GM12878 (cell line): ENCODE data around the gene ZNF276. TPM values are rescaled to one million over a fixed set of nuclear protein-coding genes. Genes with fewer than 3 reads are reported as not detected.

ENCODE experiments used
- CHD1 ChIP-seq: IDR thresholded peaks from 2 replicates; pipeline ENCODE4 v1.6.1; 2012; ENCODE audit warnings: low read depth, low read length, improper control_type of control experiment
- HDAC6 ChIP-seq: fragments of 200-600 bp; sonication (generic); IDR thresholded peaks from one replicate; pipeline ENCODE4 v1.8.0; 2017; ENCODE audit warnings: antibody characterized with exemption; ENCODE audit not compliant: unreplicated experiment
- KDM1A ChIP-seq: fragments of 200-600 bp; sonication (generic); IDR thresholded peaks from 2 replicates; pipeline ENCODE4 v1.6.1; 2016; ENCODE audit warnings: borderline replicate concordance
- KLF5 ChIP-seq: fragments of 450-650 bp; IDR thresholded peaks from 2 replicates; pipeline ENCODE4 v1.6.1; 2014; ENCODE audit warnings: mild to moderate bottlenecking; ENCODE audit not compliant: partially characterized antibody
- RUNX3 ChIP-seq: IDR thresholded peaks from 2 replicates; pipeline ENCODE4 v1.6.1; 2012; ENCODE audit warnings: low read length, inconsistent platforms
- SRF ChIP-seq, 2 experiments: IDR thresholded peaks; 2 replicates each; pipeline ENCODE4 v1.6.1; 2011; ENCODE audit warnings: low read depth in 2 of 2, low read length in 2 of 2, mild to moderate bottlenecking in 1 of 2, moderate library complexity in 1 of 2
- ZNF24 ChIP-seq: fragments of 450-650 bp; IDR thresholded peaks from 2 replicates; pipeline ENCODE4 v1.6.1; 2017; ENCODE audit warnings: antibody characterized with exemption, mild to moderate bottlenecking
- polyA plus RNA-seq, 11 experiments: library from polyadenylated mRNA; depleted of rRNA in 4 of 11; unstranded in 6 of 11; stranded (reverse) in 5 of 11; fragments of >200 nt; fragmentation: Nextera tagmentation in 4 of 11; fragmentation: Illumina TruSeq in 1 of 11; extraction: Ambion mirVana in 4 of 11; extraction: Trizol in 1 of 11; gene quantifications; 1 replicate in 1 of 11; 2 replicates in 10 of 11; pipeline versions ENCODE4 v1.2.1 to v1.2.3, GENCODE V29; 2011 to 2016; ENCODE audit warnings: inconsistent platforms in 2 of 11, missing spikeins in 2 of 11, low read depth in 1 of 11
- total RNA-seq, 4 experiments: library from RNA; depleted of rRNA in 3 of 4; stranded (reverse); fragments of >200 nt in 3 of 4; fragmentation: Illumina TruSeq in 1 of 4; extraction: Trizol in 1 of 4; gene quantifications; 2 replicates each; pipeline versions ENCODE4 v1.2.1 to v1.2.3, GENCODE V29; 2013 to 2021
- TF ChIP-seq, protein P1 (sequence below): fragments of 450-650 bp; IDR thresholded peaks from 2 replicates; pipeline ENCODE4 v1.6.1; 2017; ENCODE audit warnings: antibody characterized with exemption, mild to moderate bottlenecking, moderate library complexity
- TF ChIP-seq, protein P2 (sequence below): IDR thresholded peaks from 2 replicates; pipeline ENCODE4 v1.6.1; 2011; ENCODE audit warnings: mild to moderate bottlenecking, low read depth, low read length, moderate library complexity; ENCODE audit not compliant: insufficient replicate concordance
- TF ChIP-seq, protein P3 (sequence below): fragments of 450-650 bp; formaldehyde crosslinking; IDR thresholded peaks from 2 replicates; pipeline ENCODE4 v1.4.0; 2022; ENCODE audit warnings: mild to moderate bottlenecking, moderate library complexity

Gene ZNF276
- total and polyA plus RNA-seq, 10 of the 15 experiments (the other 5 are each of a cell fraction or from before 2014, with no cell fraction given) = 0.27 to 22.7 (median 8.7) TPM

DNA sequence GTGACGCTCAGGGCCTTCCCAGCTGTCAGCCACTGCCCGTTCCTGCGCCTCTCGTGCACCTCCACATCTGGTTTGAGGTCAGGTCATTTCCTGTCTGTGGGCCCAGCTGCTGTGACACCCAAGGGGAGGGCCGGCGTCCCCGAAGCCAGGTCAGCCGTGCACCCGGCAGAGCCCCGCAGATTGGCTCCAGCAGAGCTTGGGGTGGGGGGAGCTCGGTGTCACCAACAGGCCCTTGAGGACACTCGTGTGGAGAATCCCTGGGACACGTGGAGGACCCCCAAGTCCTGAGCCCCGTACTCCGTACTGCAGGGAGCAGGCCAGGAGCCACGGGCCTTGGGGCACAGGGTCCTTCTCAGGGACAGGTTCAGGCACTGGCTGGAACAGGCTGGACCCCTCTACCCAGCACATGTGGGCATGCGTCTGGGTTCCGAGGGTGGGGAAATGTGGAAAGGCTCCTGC is 24.6 kb upstream of the ZNF276 start (continued):
- TF ChIP-seq KLF5 = no peak
- TF ChIP-seq KDM1A = no peak
- no peak for TF ChIP-seq HDAC6
- TF ChIP-seq RUNX3 = peak; percentile 78
- TF ChIP-seq ZNF24 = no peak
- TF ChIP-seq, protein P1, sequence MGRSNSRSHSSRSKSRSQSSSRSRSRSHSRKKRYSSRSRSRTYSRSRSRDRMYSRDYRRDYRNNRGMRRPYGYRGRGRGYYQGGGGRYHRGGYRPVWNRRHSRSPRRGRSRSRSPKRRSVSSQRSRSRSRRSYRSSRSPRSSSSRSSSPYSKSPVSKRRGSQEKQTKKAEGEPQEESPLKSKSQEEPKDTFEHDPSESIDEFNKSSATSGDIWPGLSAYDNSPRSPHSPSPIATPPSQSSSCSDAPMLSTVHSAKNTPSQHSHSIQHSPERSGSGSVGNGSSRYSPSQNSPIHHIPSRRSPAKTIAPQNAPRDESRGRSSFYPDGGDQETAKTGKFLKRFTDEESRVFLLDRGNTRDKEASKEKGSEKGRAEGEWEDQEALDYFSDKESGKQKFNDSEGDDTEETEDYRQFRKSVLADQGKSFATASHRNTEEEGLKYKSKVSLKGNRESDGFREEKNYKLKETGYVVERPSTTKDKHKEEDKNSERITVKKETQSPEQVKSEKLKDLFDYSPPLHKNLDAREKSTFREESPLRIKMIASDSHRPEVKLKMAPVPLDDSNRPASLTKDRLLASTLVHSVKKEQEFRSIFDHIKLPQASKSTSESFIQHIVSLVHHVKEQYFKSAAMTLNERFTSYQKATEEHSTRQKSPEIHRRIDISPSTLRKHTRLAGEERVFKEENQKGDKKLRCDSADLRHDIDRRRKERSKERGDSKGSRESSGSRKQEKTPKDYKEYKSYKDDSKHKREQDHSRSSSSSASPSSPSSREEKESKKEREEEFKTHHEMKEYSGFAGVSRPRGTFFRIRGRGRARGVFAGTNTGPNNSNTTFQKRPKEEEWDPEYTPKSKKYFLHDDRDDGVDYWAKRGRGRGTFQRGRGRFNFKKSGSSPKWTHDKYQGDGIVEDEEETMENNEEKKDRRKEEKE = no peak
- no peak for TF ChIP-seq SRF (IDR thresholded peaks at IDR 0.05; ENCODE audit: low read depth in 2 of 2, low read length in 2 of 2)
- TF ChIP-seq CHD1 = no peak
- TF ChIP-seq, protein P2, sequence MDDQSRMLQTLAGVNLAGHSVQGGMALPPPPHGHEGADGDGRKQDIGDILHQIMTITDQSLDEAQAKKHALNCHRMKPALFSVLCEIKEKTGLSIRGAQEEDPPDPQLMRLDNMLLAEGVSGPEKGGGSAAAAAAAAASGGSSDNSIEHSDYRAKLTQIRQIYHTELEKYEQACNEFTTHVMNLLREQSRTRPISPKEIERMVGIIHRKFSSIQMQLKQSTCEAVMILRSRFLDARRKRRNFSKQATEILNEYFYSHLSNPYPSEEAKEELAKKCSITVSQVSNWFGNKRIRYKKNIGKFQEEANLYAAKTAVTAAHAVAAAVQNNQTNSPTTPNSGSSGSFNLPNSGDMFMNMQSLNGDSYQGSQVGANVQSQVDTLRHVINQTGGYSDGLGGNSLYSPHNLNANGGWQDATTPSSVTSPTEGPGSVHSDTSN = no peak
- TF ChIP-seq, protein P3, sequence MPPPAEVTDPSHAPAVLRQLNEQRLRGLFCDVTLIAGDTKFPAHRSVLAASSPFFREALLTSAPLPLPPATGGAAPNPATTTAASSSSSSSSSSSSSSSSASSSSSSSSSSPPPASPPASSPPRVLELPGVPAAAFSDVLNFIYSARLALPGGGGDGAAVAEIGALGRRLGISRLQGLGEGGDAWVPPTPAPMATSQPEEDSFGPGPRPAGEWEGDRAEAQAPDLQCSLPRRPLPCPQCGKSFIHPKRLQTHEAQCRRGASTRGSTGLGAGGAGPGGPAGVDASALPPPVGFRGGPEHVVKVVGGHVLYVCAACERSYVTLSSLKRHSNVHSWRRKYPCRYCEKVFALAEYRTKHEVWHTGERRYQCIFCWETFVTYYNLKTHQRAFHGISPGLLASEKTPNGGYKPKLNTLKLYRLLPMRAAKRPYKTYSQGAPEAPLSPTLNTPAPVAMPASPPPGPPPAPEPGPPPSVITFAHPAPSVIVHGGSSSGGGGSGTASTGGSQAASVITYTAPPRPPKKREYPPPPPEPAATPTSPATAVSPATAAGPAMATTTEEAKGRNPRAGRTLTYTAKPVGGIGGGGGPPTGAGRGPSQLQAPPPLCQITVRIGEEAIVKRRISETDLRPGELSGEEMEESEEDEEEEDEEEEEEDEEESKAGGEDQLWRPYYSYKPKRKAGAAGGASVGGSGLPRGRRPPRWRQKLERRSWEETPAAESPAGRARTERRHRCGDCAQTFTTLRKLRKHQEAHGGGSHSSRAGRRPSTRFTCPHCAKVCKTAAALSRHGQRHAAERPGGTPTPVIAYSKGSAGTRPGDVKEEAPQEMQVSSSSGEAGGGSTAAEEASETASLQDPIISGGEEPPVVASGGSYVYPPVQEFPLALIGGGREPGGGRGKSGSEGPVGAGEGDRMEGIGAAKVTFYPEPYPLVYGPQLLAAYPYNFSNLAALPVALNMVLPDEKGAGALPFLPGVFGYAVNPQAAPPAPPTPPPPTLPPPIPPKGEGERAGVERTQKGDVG (CRISPR knock-in tag) = no peak
